GM21367 (cell line): ENCODE measurements around the gene FBXW4.
"Not testable (repeated sequence)": the region's sequence is repeated elsewhere in the genome, so short reads cannot be mapped to it uniquely, and the experiment has no call there.

ENCODE experiments used
- ATAC-seq: cut with Tn5 transposase; IDR thresholded peaks from one replicate; pipeline ENCODE4 v1.9.1; 2021; ENCODE audit not compliant: unreplicated experiment

Gene FBXW4

GRCh38 chr10:101656890-101657289, 38.1 kb downstream of the FBXW4 start:
- no peak for ATAC-seq

GRCh38 chr10:101655570-101655969, 39.4 kb downstream of the FBXW4 start:
- ATAC-seq: no peak

GRCh38 chr10:101653536-101653935, 41.4 kb downstream of the FBXW4 start:
- ATAC-seq: no peak

GRCh38 chr10:101651336-101651735, 43.6 kb downstream of the FBXW4 start:
- ATAC-seq: no peak

- no peak for ATAC-seq
Observed at GRCh38 chr10:101650863-101651262, 44.1 kb downstream of the FBXW4 start.

GRCh38 chr10:101649525-101650085, 45.4 kb downstream of the FBXW4 start:
- ATAC-seq: no peak

- ATAC-seq: no peak
Observed at GRCh38 chr10:101647255-101647654, 47.7 kb downstream of the FBXW4 start.

- no peak for ATAC-seq
Observed at GRCh38 chr10:101646364-101646763, 48.6 kb downstream of the FBXW4 start.

- no peak for ATAC-seq
Observed at GRCh38 chr10:101645659-101646058, 49.3 kb downstream of the FBXW4 start.

- no peak for ATAC-seq
Observed at GRCh38 chr10:101644002-101644401, 51.0 kb downstream of the FBXW4 start.

GRCh38 chr10:101643546-101643945, 51.4 kb downstream of the FBXW4 start:
- ATAC-seq: no peak

- no peak for ATAC-seq
Observed at GRCh38 chr10:101639141-101639900, 55.6 kb downstream of the FBXW4 start.

- ATAC-seq: not testable (repeated sequence)
Observed at GRCh38 chr10:101633510-101633909, 61.5 kb downstream of the FBXW4 start.

GRCh38 chr10:101631821-101632475, 63.0 kb downstream of the FBXW4 start:
- no peak for ATAC-seq

GRCh38 chr10:101630633-101630920, 64.4 kb downstream of the FBXW4 start:
- no peak for ATAC-seq

GRCh38 chr10:101629837-101630632, 64.9 kb downstream of the FBXW4 start:
- no peak for ATAC-seq

GRCh38 chr10:101625821-101626412, 69.1 kb downstream of the FBXW4 start:
- ATAC-seq: no peak

- no peak for ATAC-seq
Observed at GRCh38 chr10:101624526-101625102, 70.4 kb downstream of the FBXW4 start.

GRCh38 chr10:101623528-101623927, 71.4 kb downstream of the FBXW4 start:
- ATAC-seq: no peak

- ATAC-seq: no peak
Observed at GRCh38 chr10:101619983-101620382, 75.0 kb downstream of the FBXW4 start.

GRCh38 chr10:101618871-101619270, 76.1 kb downstream of the FBXW4 start:
- no peak for ATAC-seq
